AG04450 (cell line): ENCODE data around the gene SLC25A44. TPM values are rescaled to one million over a fixed set of nuclear protein-coding genes. Genes with fewer than 3 reads are reported as not detected.
"Not testable (repeated sequence)": the region's sequence is repeated elsewhere in the genome, so short reads cannot be mapped to it uniquely, and the experiment has no call there.

Source experiments
- CTCF ChIA-PET: fragments of 300-600, 350-600 bp; formaldehyde crosslinking; extraction: SDS; loops from one replicate; lab custom pipeline; 2022; ENCODE audit warnings: antibody characterized with exemption, inconsistent platforms; lab: Charles Lee
- POLR2A ChIA-PET: fragments of 350-600 bp; formaldehyde crosslinking; extraction: SDS; loops from one replicate; lab custom pipeline; 2021; ENCODE audit warnings: antibody characterized with exemption, inconsistent platforms; lab: Yijun Ruan, JAX
- DNase-seq: peaks from one replicate; pipeline ENCODE4 v3.0.0-alpha.2; 2011; ENCODE audit warnings: low read depth, low spot score
- H3K27ac ChIP-seq: one replicate; pipeline ENCODE4 v1.5.1; 2012; ENCODE audit warnings: low read depth, low read length, control low read depth
- H3K27me3 ChIP-seq: one replicate; pipeline ENCODE4 v1.6.0; 2012; ENCODE audit warnings: low read length; ENCODE audit not compliant: control insufficient read depth, insufficient read depth
- H3K4me3 ChIP-seq: 2 replicates; pipeline ENCODE4 v1.5.1; 2011; ENCODE audit warnings: mild to moderate bottlenecking, low read depth, low read length, control low read depth
- H3K9me3 ChIP-seq: 2 replicates; pipeline ENCODE4 v1.5.1; 2012; ENCODE audit warnings: low read length; ENCODE audit not compliant: control insufficient read depth, insufficient read depth
- CTCF ChIP-seq: IDR thresholded peaks from 2 replicates; pipeline ENCODE4 v1.5.1; 2011; ENCODE audit warnings: low read depth, low read length, control low read depth, inconsistent platforms
- polyA plus RNA-seq: library from polyadenylated mRNA; depleted of rRNA; stranded (reverse); fragments of >200 nt; gene quantifications from 2 replicates; pipeline ENCODE4 v1.2.3, GENCODE V29; 2011

The SLC25A44 gene
- polyA plus RNA-seq, 1 experiment = 24.1 TPM

GRCh38 chr1:156213644-156213966 lies 19.7 kb downstream of the SLC25A44 start:
- CTCF ChIA-PET = interaction anchor here (0.8 to 5.1 kb wide), 4 partner anchors 12 to 117 kb away, joined by 3 to 37 read pairs (median 5); no protein-coding TSS in a partner anchor
- Histone ChIP-seq H3K27me3 (no peaks in the 10 kb centered on the region), H3K27ac (peak overlapping the region; percentile 96), H3K4me3 (peak overlapping the region; percentile 96), H3K9me3 (no peaks in the 10 kb centered on the region; the same call in 1 of the 2 replicates)
- DNase-seq = no peak
- TF ChIP-seq CTCF = no peak
- POLR2A ChIA-PET = interaction anchor here (0.8 to 1.7 kb wide), 11 partner anchors 10 to 90 kb away, joined by 3 to 18 read pairs (median 5); partner anchors contain the start of genes SLC25A44 and SMG5

DNA sequence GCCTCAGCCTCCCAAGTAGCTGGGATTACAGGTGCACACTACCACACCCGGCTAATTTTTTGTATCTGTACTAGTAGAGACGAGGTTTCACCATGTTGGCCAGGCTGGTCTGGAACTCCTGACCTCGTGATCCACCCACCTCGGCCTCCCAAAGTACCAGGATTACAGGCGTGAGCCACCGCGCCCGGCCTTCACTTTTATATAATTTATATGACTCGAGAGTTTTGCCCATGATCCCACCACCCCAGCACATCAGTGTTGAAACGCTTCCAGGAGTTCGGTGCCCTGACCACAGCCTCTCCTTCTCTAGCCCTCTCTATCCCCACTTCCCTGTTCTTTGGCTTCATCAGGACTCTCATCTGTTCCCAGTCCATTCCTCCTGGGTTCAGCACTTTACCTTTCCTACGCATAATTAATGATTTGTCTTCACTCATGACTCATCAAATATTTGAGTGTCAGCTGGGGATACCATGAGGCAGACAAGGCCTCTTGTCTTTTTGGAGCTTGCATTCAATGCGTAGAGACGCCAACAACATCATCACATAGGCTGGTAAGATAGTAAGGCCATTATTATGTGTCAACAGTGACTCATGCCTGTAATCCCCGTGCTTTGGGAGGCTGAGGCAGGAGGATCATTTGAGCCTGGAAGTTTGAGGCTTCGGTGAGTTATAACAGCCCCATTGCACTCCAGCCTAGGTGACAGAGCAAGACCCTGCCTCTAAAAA lies 20.3 kb downstream of the SLC25A44 start:
- no peaks in the 10 kb centered on the region; the same call in 1 of the 2 replicates for H3K9me3 ChIP-seq
- TF ChIP-seq CTCF = no peak
- POLR2A ChIA-PET = interaction anchor here (1.5 to 1.7 kb wide), 2 partner anchors 20 to 66 kb away, joined by 11 to 18 read pairs; partner anchors contain the start of gene SLC25A44
- peak overlapping the region; percentile 96 for H3K4me3 ChIP-seq
- DNase-seq = no peak
- H3K27ac ChIP-seq = no peak overlapping the region
- CTCF ChIA-PET = interaction anchor here (1.3 to 5.1 kb wide), 3 partner anchors 11 to 118 kb away, joined by 3 to 37 read pairs (median 5); no protein-coding TSS in a partner anchor
- no peaks in the 10 kb centered on the region for H3K27me3 ChIP-seq

- H3K27ac ChIP-seq, POLR2A ChIA-PET, H3K9me3 ChIP-seq, DNase-seq, H3K27me3 ChIP-seq, H3K4me3 ChIP-seq: not testable (repeated sequence)
- CTCF ChIA-PET = interaction anchor here (5.1 kb wide), 1 partner anchor 9 kb away, joined by 37 read pairs; no protein-coding TSS in a partner anchor
These were observed 22.6 kb downstream of the SLC25A44 start for GRCh38 chr1:156216361-156217086.

GRCh38 chr1:156217871-156218270 lies 24.0 kb downstream of the SLC25A44 start:
- Histone ChIP-seq H3K27me3 (no peaks in the 10 kb centered on the region), H3K27ac (peak overlapping the region; percentile 47), H3K4me3 (no peak overlapping the region), H3K9me3 (no peaks in the 10 kb centered on the region; the same call in 1 of the 2 replicates)
- TF ChIP-seq CTCF = no peak
- DNase-seq = no peak
- POLR2A ChIA-PET = no interaction called here
- CTCF ChIA-PET = interaction anchor here (0.8 kb wide), 1 partner anchor 70 kb away, joined by 3 read pairs; no protein-coding TSS in a partner anchor

GRCh38 chr1:156220226-156220625 lies 26.3 kb downstream of the SLC25A44 start:
- no peak for TF ChIP-seq CTCF
- H3K9me3 ChIP-seq = no peaks in the 10 kb centered on the region; the same call in 1 of the 2 replicates
- ChIA-PET CTCF (interaction anchor here (2.1 kb wide), 1 partner anchor 124 kb away, joined by 6 read pairs; no protein-coding TSS in a partner anchor), POLR2A (no interaction called here)
- H3K4me3 ChIP-seq = no peak overlapping the region
- H3K27ac ChIP-seq = no peak overlapping the region
- no peak for DNase-seq
- H3K27me3 ChIP-seq = no peaks in the 10 kb centered on the region
